GM03348 (cell line): ENCODE results near the gene CHRNB4.
"Not testable (repeated sequence)": the region's sequence is repeated elsewhere in the genome, so short reads cannot be mapped to it uniquely, and the experiment has no call there.

ENCODE experiments used
- DNase-seq: peaks from one replicate; pipeline ENCODE4 v3.0.0; 2012; ENCODE audit warnings: low spot score

CHRNB4 gene

GRCh38 chr15:78616506-78616905 is 24.5 kb downstream of the CHRNB4 start:
- no peak for DNase-seq

GRCh38 chr15:78615151-78615589 is 25.8 kb downstream of the CHRNB4 start:
- no peak for DNase-seq

- no peak for DNase-seq
Measured at GRCh38 chr15:78614021-78614420, 27.0 kb downstream of the CHRNB4 start.

- not testable (repeated sequence) for DNase-seq
Measured at GRCh38 chr15:78609551-78609950, 31.5 kb downstream of the CHRNB4 start.

GRCh38 chr15:78605680-78606079 is 35.3 kb downstream of the CHRNB4 start:
- DNase-seq = no peak

GRCh38 chr15:78605201-78605600 is 35.8 kb downstream of the CHRNB4 start:
- no peak for DNase-seq

GRCh38 chr15:78604420-78604819 is 36.6 kb downstream of the CHRNB4 start:
- DNase-seq = no peak

GRCh38 chr15:78603467-78603866 is 37.5 kb downstream of the CHRNB4 start:
- DNase-seq = no peak

GRCh38 chr15:78599189-78599588 is 41.8 kb downstream of the CHRNB4 start:
- no peak for DNase-seq

GRCh38 chr15:78598348-78598747 is 42.7 kb downstream of the CHRNB4 start:
- no peak for DNase-seq

- DNase-seq = no peak
Measured at GRCh38 chr15:78597583-78597982, 43.4 kb downstream of the CHRNB4 start.

- no peak for DNase-seq
Measured at GRCh38 chr15:78574944-78575343, 66.1 kb downstream of the CHRNB4 start.
